ENCODE data around the gene MLH3. TPM values are rescaled to one million over a fixed set of nuclear protein-coding genes. Genes with fewer than 3 reads are reported as not detected.

Gene MLH3
- total RNA-seq, 2 experiments from 2014 or later, result 13.2 to 14.4 TPM

GRCh38 chr14:74988993-74989392 is 62.3 kb downstream of the MLH3 start:
- DNase-seq (no peak), ATAC-seq (ENCODE audit: poor library complexity) (no peak)
- Histone ChIP-seq H3K4me1 (ENCODE audit: insufficient read depth, low read length) (no peaks in the 10 kb centered on the region), H3K4me3 (ENCODE audit: low read length) (no peak overlapping the region), H3K27ac (ENCODE audit: low read depth in 1 of 2, low read length in 2 of 2) (no peak overlapping the region), H3K27me3 (ENCODE audit: control insufficient read depth in 1 of 2, insufficient read depth in 2 of 2, low read length in 2 of 2) (no peaks in the 10 kb centered on the region), H3K9me3 (ENCODE audit: control insufficient read depth in 1 of 2, insufficient read depth in 1 of 2, low read length in 2 of 2) (no peaks in the 10 kb centered on the region), H3K36me3 (ENCODE audit: insufficient read depth, low read length) (no peaks in the 10 kb centered on the region)
- H3K27ac Mint-ChIP-seq, result no peak overlapping the region
- intact Hi-C loops (cut with DNase I, micrococcal nuclease), result loop anchor here in 1 of 2 experiments (5.0 kb wide), 1 partner anchor 1327 kb away; no protein-coding TSS in a partner anchor
- no peaks in the 10 kb centered on the region for H3K27me3 Mint-ChIP-seq
- no peak for TF ChIP-seq CTCF (IDR thresholded peaks at IDR 0.05)
- no peaks in the 10 kb centered on the region for H3K36me3 Mint-ChIP-seq (ENCODE audit: low read depth)
- no peaks in the 10 kb centered on the region for H3K9me3 Mint-ChIP-seq
- H3K4me1 Mint-ChIP-seq (ENCODE audit: low read depth), result no peaks in the 10 kb centered on the region
- ChIA-PET CTCF (no interaction called here), POLR2A (interaction anchor here (1.2 kb wide), 1 partner anchor 13 kb away, joined by 3 read pairs; the partner anchor contains the start of gene EIF2B2)
- no peak overlapping the region for H3K4me3 Mint-ChIP-seq

GRCh38 chr14:74988131-74988530 is 63.1 kb downstream of the MLH3 start:
- CTCF ChIA-PET, result no interaction called here
- no peak overlapping the region for H3K4me3 ChIP-seq (ENCODE audit: low read length)
- H3K9me3 Mint-ChIP-seq, result no peaks in the 10 kb centered on the region

GRCh38 chr14:74985806-74986205 is 65.5 kb downstream of the MLH3 start:
- DNase-seq, result no peak
- Mint-ChIP-seq H3K4me3 (no peak overlapping the region), H3K4me1 (ENCODE audit: low read depth) (no peaks in the 10 kb centered on the region), H3K36me3 (ENCODE audit: low read depth) (no peaks in the 10 kb centered on the region), H3K27me3 (no peaks in the 10 kb centered on the region), H3K27ac (no peak overlapping the region), H3K9me3 (no peaks in the 10 kb centered on the region)
- ChIA-PET CTCF (no interaction called here), POLR2A (no interaction called here)
- intact Hi-C loops (cut with DNase I, micrococcal nuclease), result loop anchor here in 1 of 2 experiments (5.0 kb wide), 1 partner anchor 1324 kb away; no protein-coding TSS in a partner anchor
- H3K27ac ChIP-seq (ENCODE audit: low read depth in 1 of 2, low read length in 2 of 2), result no peak overlapping the region
- no peak for ATAC-seq (ENCODE audit: poor library complexity)
- no peaks in the 10 kb centered on the region for H3K27me3 ChIP-seq (ENCODE audit: control insufficient read depth in 1 of 2, insufficient read depth in 2 of 2, low read length in 2 of 2)
- no peak for TF ChIP-seq CTCF (IDR thresholded peaks at IDR 0.05)
- no peaks in the 10 kb centered on the region for H3K4me1 ChIP-seq (ENCODE audit: insufficient read depth, low read length)
- no peaks in the 10 kb centered on the region for H3K36me3 ChIP-seq (ENCODE audit: insufficient read depth, low read length)
- H3K4me3 ChIP-seq (ENCODE audit: low read length), result no peak overlapping the region
- H3K9me3 ChIP-seq (ENCODE audit: control insufficient read depth in 1 of 2, insufficient read depth in 1 of 2, low read length in 2 of 2), result no peaks in the 10 kb centered on the region

More at GRCh38 chr14:74988131-74988530, 63.1 kb downstream of the MLH3 start:
- no peaks in the 10 kb centered on the region for H3K36me3 Mint-ChIP-seq (ENCODE audit: low read depth)
- TF ChIP-seq CTCF (IDR thresholded peaks at IDR 0.05), result no peak
- no peak overlapping the region for H3K27ac Mint-ChIP-seq
- no peak overlapping the region for H3K4me3 Mint-ChIP-seq
- intact Hi-C loops (cut with DNase I, micrococcal nuclease), result loop anchor here in 1 of 2 experiments (5.0 kb wide), 1 partner anchor 1326 kb away; no protein-coding TSS in a partner anchor
- POLR2A ChIA-PET, result interaction anchor here (1.2 kb wide), 1 partner anchor 14 kb away, joined by 3 read pairs; the partner anchor contains the start of gene EIF2B2
- no peak for ATAC-seq (ENCODE audit: poor library complexity)
- Histone ChIP-seq H3K9me3 (ENCODE audit: control insufficient read depth in 1 of 2, insufficient read depth in 1 of 2, low read length in 2 of 2) (no peaks in the 10 kb centered on the region), H3K27ac (ENCODE audit: low read depth in 1 of 2, low read length in 2 of 2) (no peak overlapping the region), H3K36me3 (ENCODE audit: insufficient read depth, low read length) (no peaks in the 10 kb centered on the region), H3K27me3 (ENCODE audit: control insufficient read depth in 1 of 2, insufficient read depth in 2 of 2, low read length in 2 of 2) (no peaks in the 10 kb centered on the region), H3K4me1 (ENCODE audit: insufficient read depth, low read length) (no peaks in the 10 kb centered on the region)
- no peak for DNase-seq
- H3K27me3 Mint-ChIP-seq, result no peaks in the 10 kb centered on the region
- H3K4me1 Mint-ChIP-seq (ENCODE audit: low read depth), result no peaks in the 10 kb centered on the region

All from CD4-positive, alpha-beta T cell (primary cell).